GM18498 (cell line): Measurements from ENCODE around the gene MAP2K5.

ENCODE experiments used
- ATAC-seq: cut with Tn5 transposase; IDR thresholded peaks from one replicate; pipeline ENCODE4 v1.9.1; 2021; ENCODE audit warnings: mild to moderate bottlenecking, moderate library complexity; ENCODE audit not compliant: unreplicated experiment

MAP2K5 gene

DNA sequence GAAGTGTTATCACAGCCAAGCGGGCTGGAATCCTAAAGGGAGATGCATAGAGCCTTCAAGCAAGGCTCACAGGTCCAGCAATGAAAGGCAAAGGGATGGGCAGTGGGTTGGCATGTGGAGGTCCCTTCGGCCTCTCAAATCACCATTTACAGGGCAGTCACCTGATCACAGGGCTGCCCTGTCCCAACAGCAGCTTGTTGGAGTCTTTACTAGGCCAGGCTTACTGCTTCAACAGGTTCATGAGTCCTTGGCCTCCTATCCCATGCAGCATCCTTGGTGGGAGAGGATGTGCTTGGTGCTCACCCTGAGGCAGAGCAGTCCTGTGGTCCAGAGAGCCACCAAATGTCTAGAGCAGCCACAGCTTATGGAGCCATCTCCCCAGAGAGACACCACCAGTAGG is 258.6 kb downstream of the MAP2K5 start:
- ATAC-seq: no peak

DNA sequence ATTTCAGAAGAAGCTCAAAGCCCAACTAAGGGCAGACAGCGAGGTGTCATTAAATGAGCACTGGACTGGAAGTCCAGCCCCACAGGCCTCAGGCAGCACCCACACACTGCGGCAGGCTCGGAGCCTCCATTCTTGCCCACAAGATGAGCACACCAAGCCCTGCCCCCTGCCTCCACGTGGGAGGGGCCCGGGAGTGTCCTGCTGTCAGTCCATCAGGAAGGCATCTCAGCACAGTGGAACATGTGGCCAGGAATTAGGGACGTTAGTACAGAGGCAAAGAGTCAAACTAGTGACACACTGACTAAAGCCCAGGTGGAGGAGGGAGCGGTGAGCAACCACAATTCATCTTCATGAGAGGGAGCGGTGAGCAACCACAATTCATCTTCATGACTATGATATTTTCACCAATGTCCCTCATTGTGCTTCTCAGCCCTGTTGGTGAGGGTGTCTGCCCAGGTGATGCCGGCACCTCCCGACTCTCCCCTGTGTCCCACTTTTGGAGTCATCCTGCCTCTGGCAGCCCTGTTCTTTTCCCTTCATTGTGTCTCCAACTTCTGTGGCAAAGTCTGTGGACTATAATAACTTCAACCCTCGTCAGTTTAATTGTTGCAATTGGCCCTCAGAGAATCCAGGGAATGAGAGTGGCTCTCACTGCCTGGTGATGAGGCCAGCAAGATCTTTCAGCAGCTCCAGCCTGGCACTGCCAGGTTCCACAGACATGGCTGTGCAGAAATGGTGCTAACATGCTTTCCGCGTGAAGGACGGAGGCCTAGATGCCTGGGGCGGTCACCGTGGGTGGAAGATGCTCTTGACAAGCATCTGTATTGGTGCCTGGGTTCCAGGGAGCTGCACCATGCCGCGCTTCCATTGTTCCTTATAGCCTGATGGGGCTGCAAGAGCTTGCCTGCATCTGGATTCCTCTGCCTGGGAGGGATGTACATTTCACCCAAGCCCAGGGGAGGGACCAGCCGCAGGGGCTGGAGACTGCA is 259.7 kb downstream of the MAP2K5 start:
- no peak for ATAC-seq

DNA sequence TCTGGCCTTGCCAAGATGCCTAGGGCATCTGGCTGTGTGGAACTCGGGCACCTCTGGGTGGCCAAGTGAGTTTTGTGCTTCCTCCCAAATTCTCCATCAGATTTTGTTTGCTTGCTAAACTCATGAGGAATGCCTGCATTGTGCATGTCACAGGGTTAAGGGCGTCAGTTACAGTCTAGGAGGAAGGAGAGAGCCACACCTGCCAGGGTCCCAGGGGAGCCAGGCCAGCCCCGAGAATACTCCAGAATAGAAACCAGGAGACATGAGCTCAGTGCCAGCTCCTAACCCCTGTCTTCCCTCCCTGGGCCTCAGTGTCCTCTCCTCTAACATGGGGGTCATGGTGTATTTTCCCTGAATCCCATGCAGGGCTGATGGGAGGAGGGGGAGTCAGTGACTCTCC is 260.8 kb downstream of the MAP2K5 start:
- no peak for ATAC-seq

DNA sequence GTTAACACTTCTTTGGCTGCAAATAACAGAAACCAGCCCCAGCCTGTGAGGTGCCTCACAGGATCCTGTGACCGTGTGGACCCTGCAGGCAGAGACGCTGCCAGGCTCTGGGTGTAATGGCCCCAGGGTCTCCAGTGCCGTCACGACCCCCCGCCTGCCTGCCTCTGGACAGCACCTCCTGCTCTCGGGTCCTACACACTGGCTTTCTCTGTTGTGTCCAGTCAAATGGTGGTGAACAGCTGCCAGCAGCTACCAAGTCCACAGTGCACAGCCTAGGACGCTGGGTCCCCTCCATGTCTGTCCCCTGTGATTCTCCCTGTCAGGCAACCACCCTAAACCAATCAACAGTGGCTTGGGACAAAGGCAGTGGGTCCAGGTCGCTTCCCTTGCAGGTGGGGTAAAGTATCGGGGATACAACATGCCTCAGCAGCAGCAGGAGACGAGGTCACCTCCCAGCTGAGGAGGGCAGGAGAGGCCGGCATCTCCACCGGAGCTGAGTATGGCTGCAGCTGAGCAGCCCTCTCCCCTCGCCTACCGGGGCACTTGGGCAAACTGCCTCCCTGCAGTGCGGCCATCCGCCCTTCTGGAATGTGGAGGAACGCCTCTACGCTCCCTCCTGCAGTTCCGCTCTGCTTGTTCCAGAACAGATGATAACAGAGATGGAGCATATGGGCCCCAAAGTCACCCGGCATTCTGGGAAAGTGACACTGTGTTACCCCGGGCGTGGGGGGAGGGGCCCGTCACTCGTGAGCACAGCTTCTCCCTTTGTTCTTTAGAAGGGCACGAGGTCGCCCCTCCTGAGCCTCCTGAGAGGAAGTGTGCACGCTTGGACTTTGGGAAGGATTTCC is 261.7 kb downstream of the MAP2K5 start:
- no peak for ATAC-seq

DNA sequence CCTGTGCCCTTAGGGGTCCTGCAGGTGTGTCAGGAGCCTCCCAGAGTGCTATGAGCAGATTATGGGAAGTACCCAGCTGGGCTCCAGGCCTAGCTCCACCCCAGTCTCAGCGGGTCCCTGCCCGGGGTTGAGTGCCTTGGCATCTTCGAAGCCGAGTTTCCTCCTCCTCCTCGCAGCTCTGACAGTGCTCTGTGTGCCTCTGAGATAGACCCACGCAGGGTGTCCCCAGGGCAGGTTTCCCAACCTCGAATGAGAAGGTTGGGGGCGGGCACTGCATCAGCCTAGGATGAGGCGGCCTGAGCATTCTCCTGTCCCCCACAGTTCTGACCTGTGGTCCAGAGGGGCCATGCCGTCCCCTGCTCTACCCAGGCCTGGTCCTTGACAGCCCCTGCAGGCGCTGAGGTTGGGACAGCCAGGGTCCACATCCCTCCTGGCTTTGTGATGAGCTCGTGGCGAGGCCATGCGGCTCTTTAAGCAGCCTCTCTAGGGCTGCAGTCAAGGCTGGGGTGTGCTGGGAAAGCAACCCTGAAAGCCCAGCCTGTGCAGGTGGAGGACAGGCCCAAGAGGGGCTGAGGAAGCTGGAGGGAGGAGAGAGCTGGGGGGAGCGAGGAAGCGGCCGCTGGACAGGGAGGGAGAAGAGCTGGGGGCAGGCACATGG is 262.6 kb downstream of the MAP2K5 start:
- ATAC-seq: no peak

DNA sequence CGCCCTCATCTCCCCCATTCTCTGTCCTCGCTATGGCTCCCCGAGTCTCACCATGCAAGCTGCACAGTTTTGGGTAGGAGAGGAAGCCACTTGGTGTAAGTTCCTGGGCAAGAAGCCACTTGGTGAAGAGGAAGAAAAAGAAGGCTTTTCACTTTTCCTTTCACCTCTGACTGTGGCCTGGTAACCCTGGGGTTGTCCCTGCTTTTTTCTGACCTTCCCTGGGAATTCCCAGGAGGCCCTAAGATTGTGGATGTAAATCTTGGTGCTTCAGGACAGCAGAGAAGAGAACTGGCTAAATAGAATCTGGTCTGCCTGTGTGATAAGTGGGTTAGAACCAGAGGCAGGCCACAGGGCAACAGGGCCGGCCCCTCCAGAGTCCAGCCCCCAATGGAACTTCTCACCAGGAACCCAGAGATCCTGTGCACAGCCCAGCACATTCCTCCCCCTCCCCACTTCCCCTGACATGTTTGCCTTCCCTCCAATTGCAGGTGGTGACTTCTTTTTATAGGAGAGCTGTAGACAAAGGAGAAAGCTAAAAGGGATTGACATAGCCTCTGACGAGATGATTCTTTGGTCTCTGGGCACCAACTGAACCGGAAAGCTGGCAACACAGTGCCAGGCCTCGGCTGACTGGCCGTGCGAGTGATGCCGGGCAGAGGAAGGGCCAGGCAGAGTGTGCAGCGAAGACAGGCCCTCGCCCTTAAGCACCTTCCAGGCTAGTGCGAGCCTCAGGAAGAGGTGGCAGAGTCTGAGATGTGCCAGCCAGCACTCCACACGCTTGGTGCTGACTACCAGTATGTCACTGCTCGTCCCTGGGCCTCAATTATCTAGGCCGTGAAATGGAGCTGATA is 263.4 kb downstream of the MAP2K5 start:
- ATAC-seq: no peak

DNA sequence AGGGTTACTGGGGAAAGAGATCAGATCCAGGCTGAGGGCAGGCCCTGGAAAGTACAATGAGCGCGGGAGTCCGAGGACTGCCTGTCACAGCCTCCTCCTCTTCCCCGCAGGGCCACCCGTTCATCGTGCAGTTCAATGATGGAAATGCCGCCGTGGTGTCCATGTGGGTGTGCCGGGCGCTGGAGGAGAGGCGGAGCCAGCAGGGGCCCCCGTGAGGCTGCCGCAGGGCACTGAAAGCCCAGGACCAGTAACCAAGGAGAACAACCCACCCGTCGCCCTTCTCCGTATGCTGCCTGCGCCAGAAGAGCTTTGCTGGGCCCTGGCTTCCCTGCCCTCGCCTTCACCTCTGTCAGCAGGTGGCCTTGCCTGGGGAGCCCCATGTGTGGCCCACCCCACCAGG is 264.0 kb downstream of the MAP2K5 start:
- no peak for ATAC-seq

DNA sequence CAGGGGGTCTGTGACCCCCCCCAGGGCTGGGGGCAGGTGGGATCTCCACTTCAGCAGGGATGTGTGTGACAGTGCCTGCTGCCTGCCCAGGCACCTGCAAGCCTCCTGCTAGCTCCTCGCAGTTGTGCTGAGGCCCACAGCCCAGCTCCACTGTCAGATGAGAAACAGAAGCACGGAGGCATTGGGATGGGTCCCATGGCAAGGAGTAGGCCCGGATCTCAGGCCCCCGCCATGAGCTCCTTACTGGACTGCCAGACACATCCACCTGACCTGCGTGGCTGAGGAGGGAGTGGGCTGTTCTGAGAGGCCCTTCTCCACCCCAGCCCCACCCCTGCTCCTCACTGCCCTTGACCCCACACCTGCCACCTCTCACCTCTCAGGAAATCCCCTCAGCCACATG is 264.6 kb downstream of the MAP2K5 start:
- ATAC-seq: no peak

DNA sequence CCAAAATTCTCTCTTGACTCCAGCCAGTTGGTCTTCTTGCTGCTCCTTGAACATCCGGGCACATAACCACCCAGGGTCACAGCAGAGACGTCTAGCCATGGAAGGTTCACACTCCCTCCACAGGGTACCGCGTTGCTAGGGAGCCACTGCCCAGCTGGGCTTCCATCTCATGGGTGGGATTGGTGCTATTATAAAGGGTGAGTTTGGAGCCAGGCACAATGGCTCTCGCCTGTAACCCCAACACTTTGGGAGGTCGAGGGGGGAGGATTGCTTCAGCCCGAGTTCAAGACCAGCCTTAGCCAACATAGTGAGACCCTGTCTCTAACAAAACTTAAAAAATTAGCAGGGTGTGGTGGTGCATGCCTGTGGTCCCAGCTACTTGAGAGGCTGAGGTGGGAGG is 265.3 kb downstream of the MAP2K5 start:
- no peak for ATAC-seq

DNA sequence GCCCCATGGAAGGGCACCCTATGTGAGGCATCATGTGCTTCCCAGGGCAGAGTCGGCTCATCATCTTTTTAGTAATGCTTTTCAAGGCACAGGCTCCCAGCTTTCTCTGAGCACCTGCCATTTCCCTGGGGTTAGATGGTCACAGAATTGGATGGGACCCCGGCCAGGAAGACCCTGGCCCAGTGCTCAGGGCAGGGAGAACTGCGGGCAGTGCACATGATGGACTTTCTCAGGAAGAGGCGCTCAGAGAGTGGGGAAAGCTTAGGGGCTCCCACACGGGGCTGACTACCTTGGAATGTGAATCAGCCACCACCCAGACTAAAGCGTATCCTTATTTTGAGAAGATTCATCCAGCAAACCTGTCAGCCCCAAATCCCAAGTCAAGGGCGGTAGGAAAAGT is 266.3 kb downstream of the MAP2K5 start:
- ATAC-seq: no peak

DNA sequence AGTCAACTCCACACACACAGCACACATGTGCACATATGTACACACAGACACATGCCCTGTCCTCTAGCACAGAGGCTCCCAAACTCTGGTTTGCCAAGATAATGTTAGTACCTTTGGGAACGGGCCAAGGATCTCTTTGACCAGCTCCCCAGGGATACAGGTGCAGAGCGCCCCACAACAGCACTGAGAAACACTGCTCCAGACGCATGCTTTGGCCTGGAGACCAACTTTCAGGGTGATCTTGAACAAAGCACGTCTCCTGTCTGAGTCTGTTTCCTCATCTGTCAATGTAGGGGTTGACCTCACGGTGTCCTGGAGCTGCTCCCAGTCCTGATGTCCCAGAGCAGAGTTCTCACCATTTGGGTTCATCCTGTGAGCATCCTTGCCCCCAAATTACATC is 266.9 kb downstream of the MAP2K5 start:
- no peak for ATAC-seq

DNA sequence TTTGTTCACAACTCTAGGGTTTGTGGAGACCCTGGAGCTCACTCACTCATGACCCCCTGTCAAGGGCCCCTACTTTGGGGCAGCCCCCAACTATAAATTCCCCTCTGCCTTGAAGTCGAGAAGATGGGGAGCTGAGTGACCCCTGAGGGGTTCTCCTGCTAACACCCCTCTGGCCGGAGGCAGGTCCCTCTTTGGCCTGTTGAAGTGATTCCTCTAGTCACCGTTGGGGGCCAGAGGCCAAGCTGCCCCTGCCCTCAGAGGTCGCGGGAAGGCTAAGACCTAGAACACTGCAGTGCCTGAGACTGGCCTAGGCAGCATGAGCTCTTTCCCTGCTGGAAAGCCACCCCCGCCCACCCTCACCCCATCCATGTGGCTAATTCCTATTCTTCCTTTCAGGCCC is 267.4 kb downstream of the MAP2K5 start:
- no peak for ATAC-seq

DNA sequence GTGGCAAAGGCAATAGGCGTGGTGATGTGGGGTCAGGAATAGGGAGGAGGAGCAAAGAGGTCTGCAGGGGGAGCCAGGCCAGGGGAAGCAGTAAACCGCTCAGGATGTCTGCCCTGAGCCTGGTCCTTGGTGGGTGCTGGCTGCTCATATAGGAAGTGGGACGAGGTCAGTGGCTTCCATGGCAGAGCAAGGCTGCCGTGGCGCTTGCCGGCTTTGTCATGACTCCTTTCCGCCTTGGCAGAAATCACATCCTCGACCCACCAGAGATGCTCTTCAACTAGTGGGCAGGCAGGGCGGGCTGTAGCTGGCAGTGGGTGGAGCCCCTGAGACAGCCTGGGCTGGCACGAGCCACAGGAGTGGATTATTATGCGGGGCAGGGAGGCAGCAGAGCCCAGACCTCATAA is 269.7 kb downstream of the MAP2K5 start:
- ATAC-seq: no peak

DNA sequence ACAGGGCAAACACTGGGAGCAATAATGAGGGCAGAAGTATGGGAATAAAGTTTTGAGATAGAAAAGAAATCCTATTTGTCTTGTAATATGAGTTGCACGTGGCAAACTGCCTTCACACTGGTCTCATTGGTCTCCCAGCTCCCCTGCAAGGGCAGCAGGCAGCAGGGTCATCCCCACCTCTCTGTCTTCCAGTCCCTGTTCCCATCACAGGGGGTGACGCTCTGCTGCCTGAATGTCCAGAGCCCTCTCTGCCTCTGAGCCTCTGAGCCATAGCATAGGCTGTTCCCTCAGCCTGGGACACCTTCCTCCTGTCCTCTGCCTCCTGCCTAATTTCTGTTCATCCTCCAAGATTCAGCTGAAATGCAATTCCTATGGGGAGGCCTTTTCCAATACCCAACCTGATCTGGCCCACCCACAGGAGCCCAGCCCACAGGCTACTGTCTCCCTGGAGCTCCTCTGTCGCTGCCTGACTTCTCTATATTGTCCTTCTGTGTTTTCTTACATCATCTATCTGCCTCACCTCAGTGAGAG is 270.7 kb downstream of the MAP2K5 start:
- no peak for ATAC-seq

DNA sequence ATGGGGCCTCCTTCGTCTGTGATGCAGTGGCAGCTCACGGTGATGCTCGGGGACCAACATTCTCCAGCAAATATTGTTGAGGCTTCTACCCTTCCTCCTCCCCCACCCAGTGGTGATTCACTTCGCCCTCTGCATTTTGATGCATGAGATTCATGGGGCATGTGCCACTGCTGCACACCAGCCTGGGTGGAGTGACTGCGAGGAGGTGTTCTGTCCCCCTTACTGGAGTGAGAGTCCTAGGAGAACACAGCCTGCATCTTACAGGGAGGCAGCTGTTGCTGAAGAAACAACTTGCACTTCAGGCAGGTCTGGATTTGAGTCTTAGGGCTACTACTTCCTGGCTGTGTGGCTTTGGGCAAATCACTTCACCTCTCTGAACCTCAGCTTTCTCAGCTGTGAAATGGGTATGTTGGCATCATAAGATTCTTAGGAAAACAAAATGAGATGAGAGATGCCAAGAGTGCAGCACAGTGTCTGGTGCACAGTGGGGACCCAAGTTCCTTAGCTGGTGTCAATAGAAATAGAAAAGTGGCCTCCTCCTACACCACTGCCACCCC is 272.6 kb downstream of the MAP2K5 start:
- ATAC-seq: no peak

DNA sequence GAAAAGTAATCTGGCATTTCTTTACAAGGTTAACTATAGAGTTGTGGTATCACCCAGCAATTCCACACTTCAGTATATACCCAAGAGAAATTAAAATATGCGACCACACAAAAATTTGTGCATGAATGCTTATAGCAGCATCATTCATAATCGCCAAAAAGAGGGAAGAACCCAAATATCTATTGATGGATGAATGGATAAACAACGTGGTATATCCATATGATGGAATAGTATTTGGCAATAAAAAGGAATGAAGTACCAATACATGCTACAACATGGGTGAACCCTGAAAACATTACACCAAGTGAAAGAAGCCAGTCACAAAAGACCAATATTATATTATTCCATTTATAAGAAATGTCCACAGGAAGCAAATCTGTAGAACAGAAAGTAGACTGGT is 274.2 kb downstream of the MAP2K5 start:
- ATAC-seq: no peak

DNA sequence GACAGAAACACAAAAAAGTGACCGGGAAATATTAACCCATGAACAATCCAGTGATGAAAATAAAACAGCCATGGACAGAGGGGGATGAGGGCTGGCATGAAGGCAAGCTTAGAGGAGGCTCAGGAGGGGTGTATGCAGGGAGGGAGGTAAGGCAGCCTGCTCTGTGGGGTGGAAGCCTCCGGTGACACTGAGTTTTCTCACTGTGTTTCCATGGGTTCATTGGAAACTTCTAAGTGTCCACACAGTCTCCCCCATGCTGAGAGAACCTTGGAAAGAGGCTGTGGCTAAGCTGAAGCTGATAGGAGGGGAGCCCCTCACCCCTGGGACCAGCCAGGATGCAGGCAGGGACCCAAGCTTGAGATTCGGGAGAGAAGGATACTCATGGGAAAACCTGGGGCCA is 276.0 kb downstream of the MAP2K5 start:
- no peak for ATAC-seq

DNA sequence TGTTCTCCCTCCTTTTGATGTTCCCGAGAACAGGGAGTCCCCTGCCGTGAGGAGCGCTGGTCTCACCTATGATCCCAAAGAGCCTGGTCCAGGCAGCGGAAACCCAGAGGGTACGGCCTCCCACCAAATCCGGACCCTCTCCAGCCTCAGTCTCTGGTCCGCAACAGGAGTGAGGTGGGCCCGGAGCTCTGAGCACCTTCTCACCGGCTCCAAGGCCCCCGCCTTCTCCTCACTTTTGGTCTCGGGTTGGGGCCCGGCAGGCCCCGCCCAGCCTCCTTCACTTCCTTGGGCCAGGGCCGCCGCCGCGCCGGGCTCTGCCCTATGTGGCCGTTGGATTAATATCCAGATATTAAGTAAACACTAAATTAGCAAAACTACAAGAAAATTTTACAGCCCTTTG is 277.1 kb downstream of the MAP2K5 start:
- no peak for ATAC-seq

DNA sequence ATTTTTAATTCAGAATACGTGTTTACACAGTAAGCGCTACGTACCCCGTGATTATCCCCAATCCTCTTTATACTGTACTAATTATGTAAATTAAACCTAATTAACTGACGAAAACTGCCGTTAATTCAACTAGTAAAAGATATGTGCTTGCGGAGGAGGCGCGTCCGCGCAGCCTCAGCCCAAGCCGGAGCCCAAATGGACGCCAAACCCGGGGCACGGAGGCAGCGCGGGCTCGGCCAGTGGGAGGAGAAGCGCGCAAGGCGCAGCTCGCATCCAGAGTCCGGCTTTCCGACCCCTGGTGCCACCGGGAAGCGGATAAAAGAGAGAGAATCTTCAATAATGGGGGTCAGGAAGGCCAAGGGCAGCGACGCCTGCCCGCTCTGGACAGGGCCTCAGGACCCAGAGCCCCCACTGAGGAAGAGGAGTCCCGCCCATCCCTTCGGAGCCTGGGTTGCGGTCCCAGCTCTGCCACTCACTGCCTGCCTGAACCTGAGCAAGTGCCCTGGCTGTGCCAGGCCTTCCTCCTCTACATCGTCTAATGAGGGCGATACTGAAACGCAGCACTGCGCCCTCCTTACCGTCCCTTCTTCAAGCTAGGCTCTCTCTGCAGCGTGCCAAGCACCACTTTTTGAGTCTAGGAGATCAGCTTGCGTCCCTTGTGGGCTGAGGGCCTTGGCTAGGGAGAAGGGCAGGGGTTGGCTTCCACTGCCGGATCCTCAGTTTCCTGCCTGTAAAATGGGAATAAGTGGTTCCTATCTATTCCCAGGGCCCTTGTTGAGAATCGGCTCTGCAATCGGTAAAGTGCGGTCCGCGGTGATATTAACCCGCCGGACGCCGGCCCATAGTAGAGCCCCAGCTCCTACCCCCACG is 277.9 kb downstream of the MAP2K5 start:
- ATAC-seq: no peak
